ENCODE data around the gene RAVER2.
"Not testable (repeated sequence)": the region's sequence is repeated elsewhere in the genome, so short reads cannot be mapped to it uniquely, and the experiment has no call there.

RAVER2 gene, protein sequence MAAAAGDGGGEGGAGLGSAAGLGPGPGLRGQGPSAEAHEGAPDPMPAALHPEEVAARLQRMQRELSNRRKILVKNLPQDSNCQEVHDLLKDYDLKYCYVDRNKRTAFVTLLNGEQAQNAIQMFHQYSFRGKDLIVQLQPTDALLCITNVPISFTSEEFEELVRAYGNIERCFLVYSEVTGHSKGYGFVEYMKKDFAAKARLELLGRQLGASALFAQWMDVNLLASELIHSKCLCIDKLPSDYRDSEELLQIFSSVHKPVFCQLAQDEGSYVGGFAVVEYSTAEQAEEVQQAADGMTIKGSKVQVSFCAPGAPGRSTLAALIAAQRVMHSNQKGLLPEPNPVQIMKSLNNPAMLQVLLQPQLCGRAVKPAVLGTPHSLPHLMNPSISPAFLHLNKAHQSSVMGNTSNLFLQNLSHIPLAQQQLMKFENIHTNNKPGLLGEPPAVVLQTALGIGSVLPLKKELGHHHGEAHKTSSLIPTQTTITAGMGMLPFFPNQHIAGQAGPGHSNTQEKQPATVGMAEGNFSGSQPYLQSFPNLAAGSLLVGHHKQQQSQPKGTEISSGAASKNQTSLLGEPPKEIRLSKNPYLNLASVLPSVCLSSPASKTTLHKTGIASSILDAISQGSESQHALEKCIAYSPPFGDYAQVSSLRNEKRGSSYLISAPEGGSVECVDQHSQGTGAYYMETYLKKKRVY

DNA sequence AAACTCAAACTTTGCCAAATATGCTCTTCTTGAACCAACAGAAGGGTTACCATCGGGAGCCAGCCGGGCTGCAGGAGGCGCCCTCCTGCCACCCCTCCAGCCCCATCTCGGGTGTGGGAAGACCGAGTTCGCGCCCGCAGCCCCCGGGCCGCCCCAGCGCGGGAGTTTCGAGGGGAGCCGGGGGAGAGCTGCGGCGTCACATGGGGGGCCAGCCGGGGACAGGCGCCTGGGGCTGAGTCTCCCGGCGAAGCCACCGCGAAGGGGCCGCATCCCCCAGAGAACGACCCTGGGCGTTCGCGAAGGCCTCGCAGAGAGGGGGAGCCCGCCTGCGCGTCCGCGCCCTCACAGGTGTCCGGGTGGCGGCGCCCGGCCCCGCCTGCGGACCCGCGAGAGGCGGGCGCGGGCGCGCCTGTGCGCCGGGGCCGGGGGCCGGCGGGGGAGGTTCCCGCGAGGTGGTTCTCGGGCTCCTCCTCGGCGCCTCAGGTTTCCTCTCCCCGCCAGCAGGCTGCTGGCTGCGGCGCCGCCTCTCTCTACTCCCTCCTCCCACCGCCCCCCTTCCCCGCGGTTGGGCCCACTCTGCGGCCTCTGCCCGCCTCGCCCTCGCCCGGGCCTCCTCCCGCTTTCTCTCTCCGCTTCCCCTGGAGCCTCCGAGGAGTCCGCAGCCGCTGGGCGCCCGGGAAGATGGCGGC is at the start of gene RAVER2:
Gene RAVER2 (plus strand): TSS at position 584 of the 689 bp plus-strand sequence. CDS start 98 bp downstream, at position 682.
- peak; percentile 49 for DNase-seq (ENCODE audit: low spot score)

DNA sequence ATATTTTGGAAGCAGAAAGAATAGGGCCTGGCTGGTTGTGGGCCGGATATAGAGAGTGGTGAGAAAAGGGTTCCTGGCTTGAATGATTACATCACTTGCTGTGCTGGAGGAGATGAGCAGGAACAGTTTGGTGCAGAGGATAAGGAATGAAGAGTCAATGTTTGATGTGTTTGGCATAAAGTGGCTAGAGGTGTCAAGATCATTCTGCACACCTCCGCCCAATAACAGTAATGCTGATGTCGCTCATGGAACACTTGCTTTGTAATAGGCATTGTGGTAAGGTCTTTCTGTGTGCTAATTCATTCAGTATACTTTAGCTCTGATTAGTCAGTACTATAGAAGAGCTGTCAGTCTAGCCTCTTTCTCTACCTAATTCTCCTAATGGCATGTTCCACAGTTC is 48.0 kb upstream of the RAVER2 start:
- no peak for DNase-seq (ENCODE audit: low spot score)

- no peak for DNase-seq (ENCODE audit: low spot score)
Observed at GRCh38 chr1:64699327-64699726, 45.5 kb upstream of the RAVER2 start.

DNA sequence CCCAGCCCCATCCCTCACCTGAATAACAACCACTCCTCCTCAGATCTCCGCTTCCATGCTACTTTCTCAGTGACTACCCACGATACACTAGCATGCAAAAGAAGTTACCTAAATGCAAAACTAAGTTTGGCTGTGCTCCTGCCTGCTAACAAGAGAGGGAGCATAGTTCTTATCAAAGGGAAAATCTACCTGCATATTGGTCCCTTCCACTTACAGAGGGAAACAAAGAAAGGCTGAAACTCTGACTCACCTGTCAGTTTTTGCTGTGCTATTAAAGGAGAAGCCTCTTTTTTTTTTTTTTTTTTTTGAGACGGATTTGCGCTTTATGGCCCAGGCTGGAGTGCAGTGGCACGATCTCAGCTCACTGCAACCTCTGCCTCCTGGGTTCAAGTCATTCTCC is 43.8 kb upstream of the RAVER2 start:
- no peak for DNase-seq (ENCODE audit: low spot score)

DNA sequence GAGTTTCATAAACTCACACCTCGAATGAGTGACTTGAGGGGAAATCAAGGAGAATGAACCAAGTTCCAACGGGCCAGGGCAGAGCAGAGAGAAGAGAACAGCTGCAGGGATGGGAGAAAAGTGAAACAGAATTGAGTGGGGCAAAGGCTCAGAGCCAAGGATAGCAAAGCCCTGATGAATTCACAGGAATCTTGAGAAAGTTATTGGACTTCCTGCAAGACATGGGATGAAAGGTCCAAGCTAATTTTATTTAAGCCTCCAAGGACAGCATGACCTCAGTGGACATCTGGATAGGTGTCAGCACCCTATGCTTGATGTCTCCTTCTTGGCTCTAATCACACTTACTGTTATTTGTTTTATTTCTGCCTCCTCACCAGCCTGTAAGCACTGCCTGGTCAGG is 43.0 kb upstream of the RAVER2 start:
- DNase-seq (ENCODE audit: low spot score) = no peak

DNA sequence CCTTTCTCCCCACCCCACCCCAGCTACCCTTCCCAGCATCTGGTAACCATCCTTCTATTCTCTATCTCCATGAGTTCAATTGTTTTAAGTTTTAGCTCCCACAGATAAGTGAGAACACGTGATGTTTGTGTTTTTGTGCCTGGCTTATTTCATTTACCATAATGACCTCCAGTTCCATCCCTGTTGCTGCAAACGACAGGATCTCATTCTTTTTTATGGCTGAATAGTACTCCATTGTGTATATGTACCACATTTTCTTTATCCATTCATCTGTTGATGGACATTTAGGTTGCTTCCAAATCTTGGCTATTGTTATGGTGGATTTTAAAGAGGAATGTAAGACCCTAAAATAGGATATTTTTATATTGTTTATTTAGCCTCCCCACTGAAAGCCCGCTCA is 42.2 kb upstream of the RAVER2 start:
- DNase-seq (ENCODE audit: low spot score) = not testable (repeated sequence)

- DNase-seq (ENCODE audit: low spot score) = no peak
Observed at GRCh38 chr1:64703600-64703999, 41.3 kb upstream of the RAVER2 start.

DNA sequence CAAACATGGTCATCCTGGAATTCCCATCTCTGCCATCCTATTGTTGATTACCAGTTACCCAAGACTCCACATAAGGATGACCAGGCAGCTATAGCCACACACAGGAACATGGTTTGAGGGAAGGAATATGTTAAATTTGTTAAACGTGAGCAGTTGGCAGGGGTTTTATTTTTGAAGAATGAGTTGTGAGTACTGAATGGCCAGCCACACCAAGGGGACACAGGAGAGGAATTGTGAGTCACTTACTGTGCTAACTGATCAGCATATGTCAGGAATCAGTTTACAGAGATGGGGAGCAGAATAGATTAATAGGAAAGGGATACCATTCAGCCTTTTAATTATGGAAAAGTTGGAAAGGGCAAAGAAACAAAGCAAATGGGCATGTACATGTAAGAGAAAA is 39.3 kb upstream of the RAVER2 start:
- no peak for DNase-seq (ENCODE audit: low spot score)

DNA sequence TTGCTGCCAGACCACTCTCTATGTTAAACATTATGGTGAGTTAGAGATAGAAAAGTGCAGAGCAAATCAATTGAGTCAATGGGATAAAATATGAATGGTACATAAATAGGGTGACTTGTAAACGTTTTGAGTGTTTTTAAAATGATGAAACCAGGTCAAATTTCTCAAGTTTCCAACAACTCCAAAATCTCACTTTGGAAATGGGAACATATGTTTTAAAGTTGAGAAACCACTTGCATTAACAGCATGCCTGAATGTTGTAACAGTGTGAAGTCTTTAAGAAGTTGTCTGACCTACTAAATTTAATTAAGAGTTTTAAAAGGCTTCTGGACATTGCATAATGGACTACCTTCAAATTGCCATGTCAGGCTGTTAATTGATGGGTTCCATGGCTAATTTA is 33.6 kb upstream of the RAVER2 start:
- no peak for DNase-seq (ENCODE audit: low spot score)

- no peak for DNase-seq (ENCODE audit: low spot score)
Observed at GRCh38 chr1:64712049-64712448, 32.8 kb upstream of the RAVER2 start.

GRCh38 chr1:64715186-64715585 is 29.7 kb upstream of the RAVER2 start:
- DNase-seq (ENCODE audit: low spot score) = no peak

DNA sequence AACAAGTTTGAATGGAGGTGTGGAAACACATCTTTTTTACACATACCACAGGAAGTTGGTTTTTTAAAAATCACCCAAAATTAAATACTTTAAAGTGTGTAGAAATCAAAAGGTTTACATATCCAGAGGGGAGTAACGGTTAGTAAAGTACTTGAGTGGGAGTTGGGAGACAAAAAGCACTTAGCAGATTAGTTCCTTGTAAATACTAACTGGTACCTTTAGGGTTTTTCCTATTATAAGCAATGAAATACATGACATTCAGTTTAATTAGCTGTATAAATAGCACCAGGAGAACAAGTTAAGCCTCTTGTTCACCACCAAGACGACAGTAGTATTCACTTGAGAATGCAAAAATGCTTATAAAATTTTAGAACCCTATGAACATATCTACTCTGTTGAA is 23.7 kb upstream of the RAVER2 start:
- no peak for DNase-seq (ENCODE audit: low spot score)

GRCh38 chr1:64721576-64722145 is 23.2 kb upstream of the RAVER2 start:
- no peak for DNase-seq (ENCODE audit: low spot score)

DNA sequence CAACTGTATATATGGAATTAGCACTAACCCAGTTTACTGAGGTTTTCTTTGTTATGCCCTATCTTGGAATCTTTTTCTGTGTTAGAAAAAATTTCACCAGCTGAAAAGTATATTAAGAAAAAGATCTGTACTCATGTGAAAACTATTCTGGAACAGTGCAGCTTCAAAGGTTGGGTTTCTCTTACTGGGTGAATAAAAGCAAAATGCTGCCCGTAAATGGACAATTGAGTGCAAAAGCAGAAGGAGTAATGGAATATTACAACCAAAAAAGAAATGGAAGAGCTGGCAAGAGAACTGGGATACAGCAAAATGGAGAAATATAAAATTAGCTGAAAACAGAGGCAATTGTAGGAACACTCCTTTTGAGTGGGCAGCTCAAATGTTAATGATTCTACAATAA is 17.0 kb upstream of the RAVER2 start:
- no peak for DNase-seq (ENCODE audit: low spot score)

DNA sequence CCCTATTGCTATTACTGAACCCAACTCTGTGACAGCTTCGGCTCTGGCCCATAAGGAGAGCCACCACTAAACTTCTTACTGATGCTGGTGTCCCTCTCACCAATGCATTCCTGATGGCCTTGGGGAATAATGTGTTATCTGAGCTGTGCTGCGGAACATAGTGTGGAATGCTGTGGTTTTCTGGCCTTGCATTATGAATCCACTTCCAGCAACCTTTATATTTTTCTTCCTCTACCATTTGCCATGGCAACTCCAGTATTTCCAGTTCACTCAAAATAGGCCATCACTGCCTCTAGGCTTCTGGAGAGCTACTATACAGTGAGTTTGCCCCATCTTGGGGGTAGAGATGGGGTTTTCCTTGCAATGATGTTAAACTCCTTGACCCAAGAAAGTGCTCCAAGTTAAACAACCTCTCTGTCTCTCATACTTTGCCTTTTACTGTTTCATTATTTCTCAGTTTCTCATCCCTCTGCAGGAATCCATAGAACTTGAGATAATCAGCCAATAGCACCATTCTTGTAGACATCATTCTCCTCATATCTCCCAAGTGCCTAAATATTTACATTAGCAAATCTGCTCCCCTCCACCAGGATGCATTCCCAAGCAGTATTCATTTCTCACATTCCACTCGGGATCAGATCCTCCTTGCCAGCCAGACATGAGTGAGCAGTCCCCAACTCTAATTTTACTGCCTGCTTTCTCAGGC is 11.1 kb upstream of the RAVER2 start:
- no peak for DNase-seq (ENCODE audit: low spot score)

DNA sequence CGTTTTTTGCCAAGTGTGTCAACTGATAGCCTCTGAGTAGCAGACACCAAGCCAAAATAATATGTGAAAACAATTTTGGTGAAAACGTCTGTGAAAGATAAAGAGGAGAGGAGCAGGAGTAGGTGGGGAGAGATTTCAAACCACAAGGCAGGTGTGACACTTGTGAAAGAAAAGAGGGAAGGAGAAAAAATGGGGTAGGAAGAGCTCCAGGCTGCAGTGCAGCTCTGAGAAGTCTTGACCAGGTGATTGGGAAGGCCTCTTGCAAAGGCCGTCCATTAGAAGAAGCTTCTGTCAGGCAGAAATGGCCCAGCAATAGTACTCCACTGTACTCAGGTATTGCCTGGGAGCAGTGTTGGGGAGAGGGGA is 10.6 kb upstream of the RAVER2 start:
- DNase-seq (ENCODE audit: low spot score) = no peak

DNA sequence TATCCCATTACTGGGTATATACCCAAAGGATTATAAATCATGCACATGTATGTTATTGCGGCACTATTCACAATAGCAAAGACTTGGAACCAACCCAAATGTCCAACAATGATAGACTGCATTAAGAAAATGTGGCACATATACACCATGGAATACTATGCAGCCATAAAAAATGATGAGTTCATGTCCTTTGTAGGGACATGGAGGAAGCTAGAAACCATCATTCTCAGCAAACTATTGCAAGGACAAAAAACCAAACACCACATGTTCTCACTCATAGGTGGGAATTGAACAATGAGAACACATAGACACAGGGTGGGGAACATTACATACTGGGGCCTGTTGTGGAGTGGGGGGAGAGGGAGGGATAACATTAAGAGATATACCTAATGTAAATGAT is 4.2 kb upstream of the RAVER2 start:
- DNase-seq (ENCODE audit: low spot score) = not testable (repeated sequence)

DNA sequence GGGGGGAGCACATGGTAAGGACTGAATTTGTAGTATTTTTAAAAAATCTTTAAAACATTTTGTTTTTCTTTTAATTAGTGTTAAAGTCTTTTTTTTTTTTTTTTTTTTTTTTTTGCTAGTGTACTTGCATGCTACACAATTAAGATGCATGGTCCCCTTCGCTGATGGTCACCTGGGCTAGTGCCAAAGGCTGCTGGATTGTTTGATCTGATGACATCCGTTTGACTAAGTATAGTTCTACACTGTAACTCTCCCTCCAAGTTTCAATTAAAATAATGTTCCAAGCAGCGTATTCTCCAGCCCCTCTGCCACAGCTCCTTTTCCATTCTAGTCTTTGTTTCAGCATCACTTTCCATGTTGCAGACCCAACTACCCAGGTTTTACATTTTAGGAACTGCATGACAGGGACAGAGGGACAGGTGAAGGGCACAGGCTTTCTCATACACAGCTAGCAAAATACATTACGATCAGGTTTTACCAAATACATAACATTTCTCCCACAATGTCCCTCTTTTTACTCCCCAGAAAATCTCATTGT is 852 bp upstream of the RAVER2 start:
- no peak for DNase-seq (ENCODE audit: low spot score)

DNA sequence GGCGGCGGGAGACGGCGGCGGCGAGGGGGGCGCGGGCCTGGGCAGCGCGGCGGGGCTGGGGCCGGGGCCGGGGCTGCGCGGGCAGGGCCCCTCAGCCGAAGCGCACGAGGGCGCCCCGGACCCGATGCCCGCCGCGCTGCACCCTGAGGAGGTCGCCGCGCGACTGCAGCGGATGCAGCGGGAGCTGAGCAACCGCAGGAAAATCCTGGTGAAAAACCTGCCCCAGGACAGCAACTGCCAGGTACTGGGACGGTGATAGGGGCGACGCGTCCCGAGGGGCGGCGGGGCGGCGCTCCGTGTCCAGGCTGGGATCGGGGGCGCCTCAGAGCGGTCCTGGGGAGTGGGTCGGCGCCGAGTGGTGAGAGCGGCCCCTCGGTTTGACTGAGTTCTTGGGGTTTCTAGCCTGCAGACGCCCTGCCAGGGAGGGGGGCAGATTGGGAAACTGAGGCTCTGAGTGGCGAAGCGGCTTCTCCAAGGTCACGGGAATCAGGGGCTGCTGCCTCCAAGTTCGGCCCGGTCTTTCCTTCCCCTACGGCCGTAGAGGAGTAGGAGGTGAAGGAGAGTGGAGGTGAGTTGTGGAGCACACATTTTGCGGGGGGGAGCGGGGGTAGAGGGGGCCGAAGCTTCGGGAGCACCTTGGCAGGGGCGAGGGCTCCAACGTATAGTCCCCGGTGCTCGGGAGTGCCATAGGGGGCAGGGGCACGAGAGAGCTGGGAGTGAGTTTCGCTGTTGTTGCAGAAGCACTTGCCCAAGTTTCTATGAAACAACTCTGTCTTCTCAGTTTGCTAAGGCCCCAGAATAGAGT is 508 bp downstream of the RAVER2 start:
- peak; percentile 17 for DNase-seq (ENCODE audit: low spot score)

DNA sequence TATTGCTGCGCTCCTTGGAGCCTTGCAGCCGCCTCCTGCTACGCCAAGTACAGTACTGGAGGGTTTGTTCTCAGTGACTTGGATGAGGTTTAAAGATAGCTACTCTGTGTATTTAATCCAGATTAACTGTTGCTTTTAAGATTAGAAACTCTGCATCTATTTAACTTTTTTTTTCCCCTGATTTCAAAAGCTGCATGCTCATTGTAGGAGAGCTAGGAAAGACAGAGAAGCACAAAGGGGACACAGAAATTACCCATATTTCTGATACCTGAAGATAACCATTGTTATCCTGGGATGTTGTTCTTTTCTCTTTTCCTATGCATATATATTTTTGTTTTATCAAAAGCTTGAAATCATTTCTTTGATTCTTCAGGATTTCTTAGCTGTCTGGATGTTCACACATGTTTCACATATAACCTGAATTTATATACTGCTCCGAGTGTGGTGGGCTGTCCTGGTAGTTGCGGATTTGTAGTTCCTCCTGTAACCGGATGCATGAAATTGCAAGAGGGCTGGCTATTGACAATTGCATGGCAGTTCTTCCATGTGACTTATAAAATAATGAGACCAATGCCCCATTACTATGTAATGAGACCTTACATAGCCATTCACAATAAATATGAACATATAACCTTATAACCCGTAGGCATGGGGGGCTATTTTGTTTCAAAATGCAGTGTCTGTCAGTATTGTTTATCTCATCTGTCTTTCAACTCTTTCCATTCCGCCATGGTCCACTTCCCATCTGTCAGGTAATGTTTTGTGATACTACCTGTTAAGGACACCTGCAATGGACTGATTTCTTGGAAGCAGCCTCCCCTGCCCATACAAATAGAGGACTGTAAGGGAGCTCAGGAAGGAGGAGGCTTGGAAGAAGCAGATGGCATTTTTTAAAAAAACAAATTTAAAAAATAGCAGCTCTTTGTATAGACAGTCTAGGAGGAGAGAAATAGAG is 1.4 kb downstream of the RAVER2 start:
- DNase-seq (ENCODE audit: low spot score) = no peak

Data from CD4-positive, alpha-beta T cell treated with Interleukin-6 at 100 ng/mL for 8 hours (primary cell).